Measurements from ENCODE around the gene SCYL3. TPM values are rescaled to one million over a fixed set of nuclear protein-coding genes. Genes with fewer than 3 reads are reported as not detected.

The SCYL3 gene
- total and polyA plus RNA-seq, 11 donors, result 2.1 to 8.6 (median 6.1) TPM

- ATAC-seq, result no peak
- no peak for DNase-seq
- Histone ChIP-seq H3K4me3 (no peak overlapping the region), H3K36me3 (peaks cover 0 to 98% (median 78%) of the 10 kb centered on the region in 9 donors), H3K9me3 (no peaks in the 10 kb centered on the region), H3K27ac (no peak overlapping the region), H3K27me3 (no peaks in the 10 kb centered on the region), H3K4me1 (peaks cover 0 to 5% (median 0%) of the 10 kb centered on the region in 12 donors)
- no peak for TF ChIP-seq POLR2A (IDR thresholded peaks at IDR 0.05)
- TF ChIP-seq CTCF (IDR thresholded peaks at IDR 0.05), result no peak
- 77 to 91% (median 82%) methylated on average over 2 of the region's 2 CpGs for WGBS, 4 donors
- intact Hi-C loops (cut with DNase I), result no loop called here
Observed at GRCh38 chr1:169848456-169848855, 45.2 kb downstream of the SCYL3 start.

GRCh38 chr1:169844941-169845608 is 48.6 kb downstream of the SCYL3 start:
- 93 to 98% (median 96%) methylated on average over 1 of the region's 1 CpG for WGBS, 4 donors
- ATAC-seq (no peak), DNase-seq (no peak)
- TF ChIP-seq CTCF (IDR thresholded peaks at IDR 0.05) (no peak), POLR2A (IDR thresholded peaks at IDR 0.05) (no peak)
- intact Hi-C loops (cut with DNase I), result no loop called here
- Histone ChIP-seq H3K4me1 (peaks cover 0 to 2% (median 0%) of the 10 kb centered on the region in 12 donors), H3K36me3 (peaks cover 0 to 66% (median 52%) of the 10 kb centered on the region in 9 donors), H3K27me3 (no peaks in the 10 kb centered on the region), H3K27ac (no peak overlapping the region), H3K4me3 (no peak overlapping the region), H3K9me3 (peaks cover 0 to 3% (median 0%) of the 10 kb centered on the region in 12 donors)

- 74 to 97% (median 90%) methylated on average over 4 of the region's 4 CpGs for WGBS, 4 donors
- DNase-seq (no peak), ATAC-seq (no peak)
- Histone ChIP-seq H3K27ac (no peak overlapping the region), H3K27me3 (no peaks in the 10 kb centered on the region), H3K4me3 (no peak overlapping the region), H3K36me3 (peaks cover 0 to 42% (median 12%) of the 10 kb centered on the region in 9 donors), H3K4me1 (no peaks in the 10 kb centered on the region), H3K9me3 (peaks cover 0 to 14% (median 0%) of the 10 kb centered on the region in 12 donors)
- intact Hi-C loops (cut with DNase I), result no loop called here
- TF ChIP-seq POLR2A (IDR thresholded peaks at IDR 0.05), result no peak
- no peak for TF ChIP-seq CTCF (IDR thresholded peaks at IDR 0.05)
Observed at GRCh38 chr1:169838942-169839341, 54.8 kb downstream of the SCYL3 start.

- 96 to 100% (median 99%) methylated on average over 1 of the region's 1 CpG for WGBS, 4 donors
- H3K4me1 ChIP-seq, result no peaks in the 10 kb centered on the region
- no peak for TF ChIP-seq POLR2A (IDR thresholded peaks at IDR 0.05)
- no peak for TF ChIP-seq CTCF (IDR thresholded peaks at IDR 0.05)
- H3K27ac ChIP-seq, result no peak overlapping the region
- intact Hi-C loops (cut with DNase I), result no loop called here
- no peak for DNase-seq
- peaks cover 0 to 14% (median 0%) of the 10 kb centered on the region in 12 donors for H3K9me3 ChIP-seq
- no peak overlapping the region for H3K4me3 ChIP-seq
- H3K36me3 ChIP-seq, result peaks cover 0 to 61% (median 29%) of the 10 kb centered on the region in 9 donors
- ATAC-seq, result no peak
- no peaks in the 10 kb centered on the region for H3K27me3 ChIP-seq
Observed at GRCh38 chr1:169836198-169836597, 57.5 kb downstream of the SCYL3 start.
